AG04449 (cell line): ENCODE measurements around the gene NUP210.

Experiments used
- CTCF ChIA-PET: fragments of 350-600 bp; formaldehyde crosslinking; extraction: SDS; loops from one replicate; lab custom pipeline; 2021; ENCODE audit warnings: antibody characterized with exemption; lab: Yijun Ruan, JAX
- POLR2A ChIA-PET: fragments of 400-600, 350-600 bp; formaldehyde crosslinking; extraction: SDS; loops from one replicate; lab custom pipeline; 2020; ENCODE audit warnings: antibody characterized with exemption, inconsistent platforms; lab: Yijun Ruan, JAX
- DNase-seq: peaks from one replicate; pipeline ENCODE4 v3.0.0-alpha.2; 2010; ENCODE audit warnings: low read depth, low spot score
- H3K4me3 ChIP-seq: 2 replicates; pipeline ENCODE4 v1.5.1; 2011; ENCODE audit warnings: low read depth, mild to moderate bottlenecking, control low read depth, low read length
- CTCF ChIP-seq: IDR thresholded peaks from one replicate; pipeline ENCODE4 v1.5.1; 2011; ENCODE audit warnings: mild to moderate bottlenecking, moderate library complexity, low read length, control low read depth, inconsistent platforms; ENCODE audit not compliant: insufficient read depth; ENCODE audit errors: missing control alignments

Gene NUP210

DNA sequence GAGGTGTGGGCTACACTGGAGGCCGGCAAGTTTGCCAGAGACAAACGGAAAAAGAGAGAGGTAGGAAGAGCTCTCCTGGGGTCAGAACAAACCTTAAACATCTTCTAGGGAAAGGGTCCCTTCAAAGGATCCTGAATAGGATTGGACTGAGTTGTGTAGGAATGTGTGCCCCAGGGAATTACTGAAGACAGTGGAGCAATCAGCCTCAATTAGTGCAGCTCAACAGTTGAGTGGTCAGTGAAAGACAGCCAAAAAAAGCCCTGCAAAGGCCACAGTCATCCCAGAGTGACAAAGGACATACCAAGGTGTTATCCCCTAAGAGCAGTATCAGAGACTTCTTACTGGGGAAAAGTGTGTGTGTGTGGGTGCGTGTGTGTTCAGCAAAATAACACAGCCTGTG, 70.3 kb downstream of the NUP210 start:
- POLR2A ChIA-PET: no interaction called here
- CTCF ChIA-PET: interaction anchor here (1.3 to 1.9 kb wide), 2 partner anchors 29 to 102 kb away, joined by 4 to 5 read pairs; no protein-coding TSS in a partner anchor

GRCh38 chr3:13348661-13349396, 71.3 kb downstream of the NUP210 start:
- no peak for TF ChIP-seq CTCF
- ChIA-PET CTCF (no interaction called here), POLR2A (no interaction called here)
- no peak for DNase-seq
- H3K4me3 ChIP-seq: no peak overlapping the region

More for the DNA sequence above, 70.3 kb downstream of the NUP210 start:
- TF ChIP-seq CTCF: no peak
- H3K4me3 ChIP-seq: no peak overlapping the region
- no peak for DNase-seq

- no peak for TF ChIP-seq CTCF
- ChIA-PET CTCF (no interaction called here), POLR2A (no interaction called here)
- H3K4me3 ChIP-seq: no peak overlapping the region
- no peak for DNase-seq
These were observed 72.0 kb downstream of the NUP210 start for GRCh38 chr3:13348100-13348499.

GRCh38 chr3:13347390-13347950, 72.7 kb downstream of the NUP210 start:
- POLR2A ChIA-PET: no interaction called here
- H3K4me3 ChIP-seq: no peak overlapping the region
- no peak for DNase-seq
- CTCF ChIA-PET: no interaction called here
- TF ChIP-seq CTCF: no peak

DNA sequence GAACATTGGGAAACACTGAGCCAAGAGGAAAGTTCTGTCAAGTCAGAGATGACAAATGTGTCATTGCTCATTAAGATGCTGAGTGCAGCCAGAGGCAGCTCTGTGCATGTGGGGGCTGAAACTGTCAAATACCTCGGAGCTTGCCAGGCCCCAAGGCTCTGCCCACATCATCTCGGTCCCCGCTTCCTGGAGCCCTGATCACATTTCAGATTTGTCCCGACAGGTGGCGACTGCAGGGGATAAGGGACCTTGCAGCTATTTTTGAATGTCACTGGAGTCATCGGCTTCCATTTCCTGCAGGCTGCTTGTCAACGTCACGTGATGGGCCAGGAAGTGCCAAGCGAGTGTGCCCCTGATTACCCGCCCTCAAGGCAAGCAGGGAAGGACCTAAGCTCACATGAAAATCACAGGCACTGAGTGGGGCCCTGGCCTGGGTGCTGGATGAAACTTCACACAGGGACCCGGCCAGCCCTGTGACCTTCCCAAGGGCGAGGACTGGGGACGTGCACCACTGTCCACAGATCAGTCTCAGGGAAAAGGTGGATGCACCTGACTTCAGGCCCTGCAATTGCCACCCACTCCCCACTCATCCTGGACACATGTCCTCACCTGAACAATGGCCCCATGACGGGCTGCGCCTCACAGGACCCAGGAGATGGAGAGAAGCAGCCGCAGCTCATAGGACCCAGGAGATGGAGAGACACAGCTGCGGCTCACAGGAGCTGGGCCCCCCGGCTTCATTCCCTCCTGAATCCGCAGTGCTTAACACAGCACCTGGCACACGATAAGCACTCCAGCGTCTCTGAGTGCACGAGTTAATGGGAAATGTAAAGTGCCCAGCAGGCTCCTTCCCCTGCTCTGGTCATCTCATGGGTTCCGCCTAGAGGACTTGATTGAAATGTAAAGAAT, 73.4 kb downstream of the NUP210 start:
- no peak for TF ChIP-seq CTCF
- POLR2A ChIA-PET: no interaction called here
- DNase-seq: no peak
- CTCF ChIA-PET: no interaction called here
- no peak overlapping the region for H3K4me3 ChIP-seq

GRCh38 chr3:13345772-13346171, 74.3 kb downstream of the NUP210 start:
- ChIA-PET POLR2A (no interaction called here), CTCF (interaction anchor here (0.6 kb wide), 1 partner anchor 304 kb away, joined by 3 read pairs; no protein-coding TSS in a partner anchor)
- no peak for TF ChIP-seq CTCF
- DNase-seq: no peak
- H3K4me3 ChIP-seq: no peak overlapping the region
